HepG2 (cell line): ENCODE results near the gene SNAI3. TPM values are rescaled to one million over a fixed set of nuclear protein-coding genes. Genes with fewer than 3 reads are reported as not detected.

Experiments
- AKNA ChIP-seq: sonication (generic); formaldehyde crosslinking; IDR thresholded peaks from 2 replicates; pipeline ENCODE4 v1.4.0; 2020; ENCODE audit warnings: missing genetic modification reagents, borderline replicate concordance
- ATF1 ChIP-seq: IDR thresholded peaks from 2 replicates; pipeline ENCODE4 v1.6.1; 2016; ENCODE audit warnings: mild to moderate bottlenecking, control low read depth
- ATF6 ChIP-seq: sonication (generic); formaldehyde crosslinking; conservative IDR thresholded peaks from 2 replicates; pipeline ENCODE4 v1.4.0; 2020; ENCODE audit warnings: missing genetic modification reagents
- JUNB ChIP-seq: sonication (generic); formaldehyde crosslinking; IDR thresholded peaks from 2 replicates; pipeline ENCODE4 v1.8.0; 2022; ENCODE audit warnings: missing genetic modification reagents, mild to moderate bottlenecking, borderline replicate concordance
- KDM5B ChIP-seq: sonication (generic); formaldehyde crosslinking; IDR thresholded peaks from 2 replicates; pipeline ENCODE4 v1.4.0; 2020; ENCODE audit warnings: missing genetic modification reagents, mild to moderate bottlenecking, borderline replicate concordance
- LCORL ChIP-seq, 2 experiments: fragments of 450-650 bp in 1 of 2; sonication (generic) in 1 of 2; formaldehyde crosslinking in 1 of 2; IDR thresholded peaks; 2 replicates each; pipeline versions ENCODE4 v1.5.0 to v1.6.1; 2017 to 2020; ENCODE audit warnings: antibody characterized with exemption in 1 of 2, missing genetic modification reagents in 1 of 2
- MED8 ChIP-seq: sonication (generic); formaldehyde crosslinking; IDR thresholded peaks from 2 replicates; pipeline ENCODE4 v1.8.1; 2023; ENCODE audit warnings: mild to moderate bottlenecking, missing genetic modification reagents; ENCODE audit not compliant: insufficient replicate concordance
- MIER3 ChIP-seq: IDR thresholded peaks from 2 replicates; pipeline ENCODE4 v1.6.1; 2016; ENCODE audit warnings: missing compliant biosample characterization, borderline replicate concordance
- NFE2 ChIP-seq: sonication (generic); formaldehyde crosslinking; IDR thresholded peaks from 2 replicates; pipeline ENCODE4 v1.4.0; 2020; ENCODE audit warnings: missing genetic modification reagents
- NFE2L1 ChIP-seq: sonication (generic); formaldehyde crosslinking; IDR thresholded peaks from 2 replicates; pipeline ENCODE4 v1.4.0; 2020; ENCODE audit warnings: missing genetic modification reagents, mild to moderate bottlenecking, borderline replicate concordance
- NR2F6 ChIP-seq, 2 experiments: IDR thresholded peaks; 2 replicates each; pipeline ENCODE4 v1.6.1; 2016; ENCODE audit warnings: antibody characterized with exemption in 1 of 2, mild to moderate bottlenecking in 1 of 2
- PHF20 ChIP-seq: sonication (generic); formaldehyde crosslinking; IDR thresholded peaks from 2 replicates; pipeline ENCODE4 v1.5.0; 2020; ENCODE audit warnings: mild to moderate bottlenecking, missing genetic modification reagents
- SMAD3 ChIP-seq: sonication (generic); formaldehyde crosslinking; IDR thresholded peaks from 2 replicates; pipeline ENCODE4 v1.4.0; 2020; ENCODE audit warnings: missing genetic modification reagents
- SP2 ChIP-seq: sonication (generic); formaldehyde crosslinking; IDR thresholded peaks from 2 replicates; pipeline ENCODE4 v1.5.1; 2020; ENCODE audit warnings: mild to moderate bottlenecking, missing genetic modification reagents
- ZBTB1 ChIP-seq: sonication (generic); formaldehyde crosslinking; IDR thresholded peaks from 2 replicates; pipeline ENCODE4 v1.4.0; 2020; ENCODE audit warnings: missing genetic modification reagents, borderline replicate concordance
- ZFP82 ChIP-seq: sonication (generic); formaldehyde crosslinking; IDR thresholded peaks from 2 replicates; pipeline ENCODE4 v1.5.1; 2020; ENCODE audit warnings: mild to moderate bottlenecking, missing genetic modification reagents, borderline replicate concordance
- ZNF256 ChIP-seq: sonication (generic); formaldehyde crosslinking; conservative IDR thresholded peaks from 2 replicates; pipeline ENCODE4 v1.4.0; 2020; ENCODE audit warnings: missing genetic modification reagents
- ZNF570 ChIP-seq: sonication (generic); formaldehyde crosslinking; IDR thresholded peaks from 2 replicates; pipeline ENCODE4 v1.4.0; 2020; ENCODE audit warnings: mild to moderate bottlenecking, missing genetic modification reagents, borderline replicate concordance
- ZNF737 ChIP-seq: sonication (generic); formaldehyde crosslinking; IDR thresholded peaks from 2 replicates; pipeline ENCODE4 v1.5.0; 2020; ENCODE audit warnings: missing genetic modification reagents, mild to moderate bottlenecking, borderline replicate concordance
- polyA plus RNA-seq, 8 experiments: library from polyadenylated mRNA; depleted of rRNA in 3 of 8; stranded (reverse) in 7 of 8; unstranded in 1 of 8; fragments of >200 nt; fragmentation: Illumina TruSeq in 4 of 8; extraction: Trizol in 4 of 8; gene quantifications; 2 replicates each; pipeline versions ENCODE4 v1.2.1 to v1.2.3, GENCODE V29; 2011 to 2016; ENCODE audit warnings: low read depth in 4 of 8, missing spikeins in 1 of 8, mixed read lengths in 1 of 8; ENCODE audit not compliant: insufficient read depth in 1 of 8
- total RNA-seq, 5 experiments: library from RNA; depleted of rRNA; stranded (reverse); fragments of >200 nt; fragmentation: Illumina TruSeq; extraction: Trizol; gene quantifications; 2 replicates each; pipeline ENCODE4 v1.2.3, GENCODE V29; 2016; ENCODE audit warnings: low read depth in 1 of 5
- TF ChIP-seq, protein P1 (sequence below), 2 experiments: sonication (generic) in 1 of 2; formaldehyde crosslinking in 1 of 2; IDR thresholded peaks; 2 replicates each; pipeline versions ENCODE4 v1.4.0 to v1.6.1; 2018 to 2020; ENCODE audit warnings: missing genetic modification reagents in 2 of 2, borderline replicate concordance in 1 of 2, low read depth in 1 of 2, mild to moderate bottlenecking in 1 of 2, missing biosample characterization in 1 of 2

SNAI3 gene
- total and polyA plus RNA-seq, 2 of the 13 experiments (the other 11 are each of a cell fraction or from before 2014, with no cell fraction given): 0.09 to 0.18 TPM

DNA sequence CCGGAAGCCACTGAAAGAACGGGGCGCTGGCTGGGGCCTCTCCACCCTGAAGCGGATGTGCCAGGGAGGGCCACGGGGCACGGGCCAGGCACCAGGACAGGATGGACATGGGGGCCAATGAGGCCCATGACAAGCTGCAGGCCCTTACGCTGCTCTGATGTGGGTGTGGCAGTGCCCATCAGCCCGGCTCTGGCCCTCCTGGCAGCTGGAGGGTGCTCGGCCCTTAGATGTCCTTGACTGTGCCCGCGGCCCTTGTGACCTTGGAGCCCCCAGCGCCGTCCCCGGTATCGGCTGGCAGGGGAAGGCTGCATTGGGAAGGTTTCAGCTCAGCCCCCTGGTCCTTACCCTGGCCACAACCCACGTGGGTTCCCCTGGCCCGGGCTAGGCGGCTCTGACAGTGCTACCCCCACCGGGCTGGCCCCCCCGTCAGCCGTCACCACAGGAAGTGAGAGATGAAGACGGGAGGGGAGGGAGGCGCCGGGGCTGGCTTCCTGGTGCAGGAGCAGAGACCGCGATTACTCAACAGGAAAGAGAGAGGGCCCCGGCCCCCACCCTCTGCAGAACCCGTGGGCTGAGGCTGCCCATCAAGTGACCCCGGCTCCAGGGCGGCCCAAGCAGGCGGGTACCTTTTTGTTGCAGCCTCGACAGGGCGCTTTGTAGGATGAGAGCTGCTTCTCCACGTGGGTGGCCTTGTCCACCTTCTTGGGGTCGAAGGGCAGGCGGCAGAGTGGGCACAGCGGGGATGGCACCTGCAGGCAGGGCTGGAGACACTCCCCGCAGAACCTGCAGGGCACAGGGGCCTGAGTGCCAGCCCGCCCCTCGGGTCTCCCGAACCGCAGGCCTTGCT lies 14.6 kb upstream of the SNAI3 start (continued):
- no peak for TF ChIP-seq AKNA
- TF ChIP-seq LCORL (IDR thresholded peaks at IDR 0.05): no peak
- peak; percentile 91 for TF ChIP-seq LCORL (CRISPR knock-in tag; IDR thresholded peaks at IDR 0.05)
- TF ChIP-seq NFE2L1 (CRISPR knock-in tag): no peak
- TF ChIP-seq KDM5B (CRISPR knock-in tag): no peak
- TF ChIP-seq, protein P1, sequence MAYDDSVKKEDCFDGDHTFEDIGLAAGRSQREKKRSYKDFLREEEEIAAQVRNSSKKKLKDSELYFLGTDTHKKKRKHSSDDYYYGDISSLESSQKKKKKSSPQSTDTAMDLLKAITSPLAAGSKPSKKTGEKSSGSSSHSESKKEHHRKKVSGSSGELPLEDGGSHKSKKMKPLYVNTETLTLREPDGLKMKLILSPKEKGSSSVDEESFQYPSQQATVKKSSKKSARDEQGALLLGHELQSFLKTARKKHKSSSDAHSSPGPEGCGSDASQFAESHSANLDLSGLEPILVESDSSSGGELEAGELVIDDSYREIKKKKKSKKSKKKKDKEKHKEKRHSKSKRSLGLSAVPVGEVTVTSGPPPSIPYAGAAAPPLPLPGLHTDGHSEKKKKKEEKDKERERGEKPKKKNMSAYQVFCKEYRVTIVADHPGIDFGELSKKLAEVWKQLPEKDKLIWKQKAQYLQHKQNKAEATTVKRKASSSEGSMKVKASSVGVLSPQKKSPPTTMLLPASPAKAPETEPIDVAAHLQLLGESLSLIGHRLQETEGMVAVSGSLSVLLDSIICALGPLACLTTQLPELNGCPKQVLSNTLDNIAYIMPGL (CRISPR knock-in tag; IDR thresholded peaks at IDR 0.05; ENCODE audit: borderline replicate concordance in 1 of 2, low read depth in 1 of 2): peak in 1 of 2 experiments; percentile 43; a peak in 1 of 4 replicates
- no peak for TF ChIP-seq ZNF256 (CRISPR knock-in tag)
- no peak for TF ChIP-seq JUNB
- TF ChIP-seq ZBTB1: no peak
- TF ChIP-seq NFE2: no peak
- TF ChIP-seq SMAD3 (CRISPR knock-in tag): no peak
- TF ChIP-seq MIER3 (CRISPR knock-in tag): peak; percentile 70; the same call in 1 of the 2 replicates
- TF ChIP-seq MED8 (CRISPR knock-in tag): no peak
- TF ChIP-seq ZNF570 (CRISPR knock-in tag): no peak
- TF ChIP-seq PHF20 (CRISPR knock-in tag): peak; percentile 87
- 0 out of 2 replicates have a peak, but pooled peaks have one; percentile 37 for TF ChIP-seq ATF6
- TF ChIP-seq ATF1 (CRISPR knock-in tag): peak; percentile 67; the same call in 1 of the 2 replicates
- TF ChIP-seq NR2F6 (IDR thresholded peaks at IDR 0.05): peak; percentile 66
- TF ChIP-seq NR2F6 (CRISPR knock-in tag; IDR thresholded peaks at IDR 0.05): peak; percentile 84
- TF ChIP-seq ZFP82 (CRISPR knock-in tag): peak; percentile 94; the same call in 1 of the 2 replicates
- no peak for TF ChIP-seq SP2 (CRISPR knock-in tag)
- no peak for TF ChIP-seq ZNF737
